ENCODE measurements around the gene ULK4.
"Not testable (repeated sequence)": the region's sequence is repeated elsewhere in the genome, so short reads cannot be mapped to it uniquely, and the experiment has no call there.

ULK4 gene

DNA sequence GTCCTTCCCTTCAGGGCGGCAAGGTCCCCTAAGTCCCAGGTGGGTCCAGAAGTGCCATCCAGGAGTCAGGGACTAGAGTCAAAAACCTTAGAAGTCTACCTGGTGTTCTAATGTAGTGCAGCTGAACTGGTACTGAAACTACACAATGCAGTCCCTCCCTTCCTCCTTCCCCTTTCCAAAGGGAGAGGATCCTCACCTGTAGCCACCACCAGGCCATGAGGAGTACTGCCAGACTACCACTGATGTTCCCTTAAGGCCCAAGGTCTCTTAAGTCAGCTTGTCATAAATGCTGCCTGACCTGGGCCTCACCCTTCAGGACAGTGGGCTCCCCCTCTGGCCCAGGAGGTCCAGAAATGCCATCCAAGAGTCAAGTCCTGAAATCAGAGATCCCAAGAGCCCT is 98.9 kb downstream of the ULK4 start:
- DNase-seq = no peak

DNA sequence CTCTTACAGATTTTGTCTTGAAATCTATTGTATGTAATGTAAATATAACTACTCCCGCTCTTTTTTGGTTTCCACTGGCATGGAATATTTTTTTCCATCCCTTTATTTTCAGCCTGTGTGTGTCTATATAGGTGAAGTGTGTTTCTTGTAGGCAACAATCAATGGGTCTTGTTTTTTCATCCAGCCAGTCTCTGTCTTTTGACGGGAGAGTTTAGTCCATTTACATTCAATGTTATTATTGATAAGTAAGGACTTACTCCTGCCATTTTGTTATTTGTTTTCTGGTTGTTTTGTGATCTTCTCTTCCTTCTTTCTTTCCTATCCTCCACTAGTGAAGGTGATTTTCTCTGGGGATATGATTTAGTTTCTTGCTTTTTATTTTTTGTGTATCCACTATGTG is 101.4 kb downstream of the ULK4 start:
- DNase-seq = not testable (repeated sequence)

DNA sequence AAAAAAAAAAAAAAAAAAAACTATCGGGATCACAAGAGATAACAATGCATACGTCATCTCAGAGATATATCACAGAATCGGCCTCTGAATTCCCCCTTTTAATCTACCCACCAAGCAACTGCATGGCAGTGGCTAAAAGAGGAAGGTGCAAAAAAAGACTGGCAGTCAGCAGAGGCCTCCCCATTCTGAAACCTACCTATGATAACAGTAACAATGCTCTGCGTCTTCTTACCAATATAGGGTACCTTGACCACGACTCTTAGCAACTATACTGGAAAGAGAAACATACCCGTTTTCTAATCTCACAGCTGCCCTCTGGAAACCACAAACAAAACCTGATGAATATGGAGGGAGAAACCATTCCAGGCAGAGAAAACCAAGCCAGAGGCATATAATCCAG is 106.9 kb downstream of the ULK4 start:
- no peak for DNase-seq

DNA sequence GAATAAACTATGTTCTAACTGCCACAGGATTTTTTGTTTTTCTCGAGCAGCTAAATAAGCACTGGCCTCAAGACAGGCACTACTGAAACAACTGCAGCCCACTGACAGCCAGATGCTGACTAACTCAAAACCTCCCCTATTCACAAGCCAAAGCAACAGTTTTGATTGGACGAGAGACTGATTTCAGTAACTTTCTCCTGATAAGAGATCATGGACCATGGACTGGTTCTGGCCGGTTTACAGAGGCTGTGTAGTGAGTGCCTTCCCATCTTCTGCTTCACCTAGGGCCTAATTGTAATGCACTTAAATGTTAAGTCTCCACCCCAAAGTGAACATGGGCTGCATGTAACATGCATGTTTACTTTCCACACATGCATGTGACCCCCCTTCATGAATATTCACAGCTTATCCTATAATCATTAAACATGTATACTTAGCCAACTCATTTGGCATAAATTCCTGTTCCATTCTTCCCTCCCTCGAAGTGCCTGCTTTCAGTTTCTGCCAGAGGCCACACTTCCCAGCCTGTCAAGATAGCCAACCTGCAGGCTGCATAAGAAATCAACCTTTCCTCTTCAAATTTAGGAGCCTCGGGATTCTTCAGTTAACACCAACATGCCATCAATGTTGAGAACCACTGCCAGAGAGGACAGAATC is 108.2 kb downstream of the ULK4 start:
- DNase-seq = no peak

DNA sequence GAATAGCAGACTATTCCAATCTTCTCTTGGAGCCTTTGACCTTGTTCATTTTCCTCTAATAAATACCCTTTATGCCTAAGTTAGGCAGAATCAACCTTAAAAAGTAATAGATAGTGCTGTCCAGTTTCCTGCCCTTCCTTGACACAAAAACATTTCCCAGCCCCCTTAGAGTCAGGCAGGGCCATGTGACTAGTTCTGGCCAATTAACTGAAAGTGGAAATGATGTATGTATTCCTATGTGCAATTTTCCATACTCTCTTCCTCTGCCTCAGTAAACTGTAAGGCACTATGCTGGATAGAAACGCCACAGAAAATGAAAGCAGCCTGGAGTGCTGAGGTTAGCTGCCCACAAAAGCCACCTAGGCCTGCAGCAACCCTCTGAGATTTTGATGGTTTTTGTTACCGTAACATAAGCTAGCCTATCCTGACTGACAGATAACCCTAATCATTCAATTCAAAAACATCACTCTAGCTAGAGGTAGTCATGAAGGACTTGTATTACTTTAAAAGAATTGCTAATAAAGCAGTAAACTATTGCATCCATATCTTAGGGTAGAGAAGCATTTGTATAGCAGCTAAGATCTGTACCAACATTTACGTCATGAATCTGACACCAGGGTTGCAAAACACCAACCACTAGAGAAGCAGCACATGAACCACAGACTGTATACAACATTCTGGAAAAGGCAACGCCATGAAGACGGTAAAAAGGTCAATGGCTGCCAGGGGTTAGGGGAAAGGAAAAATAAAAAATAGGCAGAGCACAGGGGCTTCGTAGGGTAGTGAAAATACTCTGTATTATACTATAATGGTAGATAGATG is 112.9 kb downstream of the ULK4 start:
- DNase-seq = no peak

DNA sequence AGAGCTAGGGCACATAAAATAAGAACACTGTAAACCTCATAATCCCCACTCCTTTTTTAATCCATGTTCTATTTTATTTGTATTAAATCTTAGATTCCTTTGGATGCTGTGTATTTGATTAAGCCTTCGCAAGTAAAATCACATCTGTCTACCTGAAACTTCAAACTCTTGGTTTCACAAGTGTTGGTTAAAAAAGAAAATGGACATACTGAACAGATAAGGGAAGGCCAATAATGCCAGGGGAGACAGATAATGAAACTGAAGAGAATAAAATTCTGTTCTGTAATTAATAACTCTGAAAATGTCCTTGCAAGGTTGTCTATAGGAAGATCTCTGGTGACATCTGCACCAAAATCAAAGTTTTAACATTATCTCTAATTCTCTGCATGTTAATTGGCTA is 114.2 kb downstream of the ULK4 start:
- no peak for DNase-seq

DNA sequence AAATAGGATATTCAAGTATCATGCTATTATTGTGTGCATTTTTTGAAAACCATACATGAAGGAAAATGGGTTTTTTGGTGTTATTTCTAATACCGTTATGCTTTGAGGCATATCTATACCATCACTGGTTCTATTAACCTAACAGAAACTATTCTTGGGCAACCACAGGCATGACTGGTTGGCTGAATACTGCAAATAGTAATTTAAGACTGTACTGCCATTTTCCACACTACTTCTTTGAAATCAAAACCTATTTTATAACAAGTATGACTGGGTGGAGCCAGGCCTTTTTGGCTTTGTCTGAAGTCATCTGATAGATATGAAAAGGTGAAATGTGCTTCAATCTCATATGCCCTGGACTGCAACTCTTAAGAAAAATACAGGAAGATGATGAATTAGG is 115.1 kb downstream of the ULK4 start:
- DNase-seq = no peak

DNA sequence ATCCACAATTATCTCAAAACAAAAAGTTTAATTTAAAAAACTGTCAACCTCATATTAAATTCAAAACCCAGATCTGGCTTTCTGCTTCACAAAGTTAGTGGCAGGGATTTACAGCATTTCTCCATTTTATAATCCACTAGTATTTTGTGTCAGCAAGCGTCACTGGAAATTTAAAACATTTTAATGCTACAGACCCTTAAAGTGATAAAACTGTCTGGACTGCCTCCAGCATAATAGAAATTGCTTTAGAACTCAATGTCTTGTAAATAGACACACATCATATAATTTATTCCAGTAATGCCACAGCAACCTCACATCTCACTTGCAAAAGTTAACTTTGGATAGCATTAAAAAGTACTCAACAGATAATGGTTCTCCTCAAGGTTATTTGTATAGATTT is 116.1 kb downstream of the ULK4 start:
- no peak for DNase-seq

DNA sequence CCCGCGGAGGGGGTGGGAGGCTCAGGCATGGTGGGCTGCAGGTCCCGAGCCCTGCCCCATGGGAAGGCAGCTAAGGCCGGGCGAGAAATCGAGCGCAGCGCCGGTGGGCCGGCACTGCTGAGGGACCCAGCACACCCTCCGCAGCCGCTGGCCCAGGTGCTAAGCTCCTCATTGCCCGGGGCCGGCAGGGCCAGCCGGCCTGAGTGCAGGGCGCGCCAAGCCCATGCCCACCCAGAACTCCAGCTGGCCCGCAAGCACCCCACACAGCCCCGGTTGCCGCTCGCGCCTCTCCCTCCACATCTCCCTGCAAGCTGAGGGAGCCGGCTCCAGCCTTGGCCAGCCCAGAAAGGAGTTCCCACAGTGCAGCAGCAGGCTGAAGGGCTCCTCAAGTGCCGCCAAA is 117.6 kb downstream of the ULK4 start:
- not testable (repeated sequence) for DNase-seq

DNA sequence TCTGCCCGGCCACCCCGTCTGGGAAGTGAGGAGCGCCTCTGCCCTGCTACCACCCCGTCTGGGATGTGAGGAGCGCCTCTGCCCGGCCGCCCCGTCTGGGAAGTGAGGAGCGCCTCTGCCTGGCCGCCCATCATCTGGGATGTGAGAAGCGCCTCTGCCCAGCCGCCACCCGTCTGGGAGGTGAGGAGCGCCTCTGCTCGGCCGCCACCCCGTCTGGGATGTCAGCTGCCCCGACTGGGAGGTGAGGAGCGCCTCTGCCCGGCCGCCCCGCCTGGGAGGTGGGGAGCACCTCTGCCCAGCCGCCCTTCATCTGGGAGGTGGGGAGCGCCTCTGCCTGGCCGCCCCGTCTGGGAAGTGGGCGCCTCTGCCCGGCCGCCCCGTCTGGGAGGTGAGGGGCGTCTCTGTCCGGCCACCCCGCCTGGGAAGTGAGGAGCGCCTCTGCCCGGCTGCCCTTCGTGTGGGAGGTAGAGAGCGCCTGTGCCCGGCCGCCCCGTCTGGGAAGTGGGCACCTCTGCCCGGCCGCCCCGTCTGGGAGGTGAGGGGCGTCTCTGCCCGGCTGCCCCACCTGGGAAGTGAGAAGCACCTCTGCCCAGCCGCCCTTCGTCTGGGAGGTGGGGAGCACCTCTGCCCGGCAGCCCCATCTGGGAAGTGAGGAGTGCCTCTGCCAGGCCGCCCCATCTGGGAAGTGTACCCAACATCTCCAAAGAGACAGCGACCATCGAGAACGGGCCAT is 120.8 kb downstream of the ULK4 start:
- not testable (repeated sequence) for DNase-seq

DNA sequence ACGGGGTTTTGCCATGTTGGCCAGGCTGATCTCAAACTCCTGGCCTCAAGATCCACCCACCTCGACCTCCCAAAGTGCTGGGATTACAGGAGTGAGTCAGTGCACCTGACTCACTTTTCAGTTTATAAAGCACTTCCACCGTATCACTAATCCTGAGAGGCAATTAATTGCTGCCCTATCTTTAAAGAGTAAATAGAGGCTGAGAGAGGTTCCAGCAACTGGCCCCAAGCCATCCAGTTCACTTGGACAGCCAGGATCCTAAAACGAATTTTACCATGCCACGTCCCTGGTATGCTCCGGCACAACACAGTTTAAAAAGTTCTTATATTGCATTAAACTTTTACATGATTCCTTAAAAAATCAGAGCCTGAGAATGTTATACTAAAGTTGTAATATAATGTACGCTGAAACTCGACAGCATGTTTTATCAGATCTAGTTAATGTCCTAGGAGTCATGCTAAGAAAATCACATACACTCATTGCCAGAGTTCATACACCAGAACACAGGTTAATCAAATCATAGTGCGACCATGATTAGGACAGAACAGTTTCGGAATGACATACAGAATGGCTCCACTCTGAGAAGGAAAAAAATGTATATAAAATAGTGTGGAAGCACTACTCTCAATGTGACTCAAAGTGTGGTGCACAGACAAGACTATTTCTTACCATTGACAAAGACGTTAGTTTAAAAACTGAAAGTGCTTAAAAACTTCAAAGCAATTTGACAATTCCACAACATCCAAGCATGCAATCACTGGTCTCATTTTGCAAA is 125.4 kb downstream of the ULK4 start:
- DNase-seq = no peak

DNA sequence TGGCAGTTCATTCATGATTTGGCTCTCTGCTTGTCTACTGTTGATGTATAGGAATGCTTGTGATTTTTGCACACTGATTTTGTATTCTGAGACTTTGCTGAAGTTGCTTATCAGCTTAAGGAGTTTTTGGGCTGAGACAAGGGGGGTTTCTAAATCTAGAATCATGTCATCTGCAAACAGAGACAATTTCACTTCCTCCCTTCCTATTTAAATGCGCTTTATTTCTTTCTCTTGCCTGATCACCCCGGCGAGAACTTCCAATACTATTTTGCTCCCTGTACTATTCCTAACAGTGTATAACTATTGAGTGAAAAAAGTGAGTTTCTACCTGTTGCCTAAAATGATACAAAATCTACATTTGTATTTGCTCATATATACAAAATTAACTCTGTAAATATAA is 128.3 kb downstream of the ULK4 start:
- no peak for DNase-seq

DNA sequence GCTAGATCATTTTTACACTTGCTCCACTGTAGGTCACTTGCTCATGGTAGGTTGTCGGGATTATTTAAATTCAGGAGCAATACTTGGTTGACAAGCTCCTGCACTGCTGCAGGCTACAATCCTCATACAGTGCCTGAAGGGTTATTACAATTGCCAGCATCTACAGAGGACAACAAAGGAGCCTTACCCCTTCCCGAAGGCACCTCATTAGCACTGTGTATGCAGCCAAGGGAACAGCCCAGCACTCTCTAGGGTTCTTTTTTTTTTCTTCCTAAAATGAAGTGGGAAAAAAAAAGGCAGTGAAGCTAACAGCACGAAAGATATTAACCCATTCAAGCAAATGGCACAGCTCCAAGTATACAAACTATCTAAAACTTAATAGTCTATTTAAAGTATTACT is 142.7 kb downstream of the ULK4 start:
- no peak for DNase-seq

DNA sequence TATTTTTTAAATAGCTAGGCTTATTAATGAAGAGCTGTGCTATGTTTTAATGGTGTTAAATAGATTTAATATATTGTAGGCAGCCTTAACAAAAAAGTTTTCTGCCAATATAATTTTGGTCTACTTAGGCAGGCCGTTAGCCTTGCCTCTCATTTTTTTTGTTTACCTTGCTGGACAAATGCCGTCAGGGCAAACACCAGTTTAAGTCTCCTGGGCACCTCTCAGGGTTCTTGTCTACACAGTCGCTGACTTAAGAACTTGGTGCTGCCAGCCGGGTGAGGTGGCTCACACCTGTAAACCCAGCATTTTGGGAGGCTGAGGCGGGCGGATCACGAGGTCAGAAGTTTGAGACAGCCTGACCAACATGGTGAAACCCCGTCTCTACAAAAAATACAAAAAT is 153.3 kb downstream of the ULK4 start:
- DNase-seq = no peak

DNA sequence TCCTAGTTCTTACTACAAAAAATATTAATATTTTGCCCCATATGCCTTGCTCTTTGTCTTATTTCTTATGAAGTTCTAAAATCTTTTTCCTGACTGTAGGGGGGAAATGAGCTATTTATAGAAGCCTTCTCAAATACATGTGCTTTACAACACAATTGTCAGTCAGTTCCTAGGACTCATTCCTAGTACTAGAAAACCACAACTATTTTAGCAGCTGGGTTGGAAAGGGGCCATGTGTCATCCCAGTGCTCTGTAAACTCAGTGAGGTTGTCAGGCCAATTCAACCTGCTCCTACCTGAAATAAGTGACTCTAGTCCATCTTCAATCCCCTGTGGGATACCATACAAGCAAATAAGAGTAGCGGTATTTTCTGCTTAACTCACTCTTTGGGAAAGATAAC is 153.8 kb downstream of the ULK4 start:
- no peak for DNase-seq

DNA sequence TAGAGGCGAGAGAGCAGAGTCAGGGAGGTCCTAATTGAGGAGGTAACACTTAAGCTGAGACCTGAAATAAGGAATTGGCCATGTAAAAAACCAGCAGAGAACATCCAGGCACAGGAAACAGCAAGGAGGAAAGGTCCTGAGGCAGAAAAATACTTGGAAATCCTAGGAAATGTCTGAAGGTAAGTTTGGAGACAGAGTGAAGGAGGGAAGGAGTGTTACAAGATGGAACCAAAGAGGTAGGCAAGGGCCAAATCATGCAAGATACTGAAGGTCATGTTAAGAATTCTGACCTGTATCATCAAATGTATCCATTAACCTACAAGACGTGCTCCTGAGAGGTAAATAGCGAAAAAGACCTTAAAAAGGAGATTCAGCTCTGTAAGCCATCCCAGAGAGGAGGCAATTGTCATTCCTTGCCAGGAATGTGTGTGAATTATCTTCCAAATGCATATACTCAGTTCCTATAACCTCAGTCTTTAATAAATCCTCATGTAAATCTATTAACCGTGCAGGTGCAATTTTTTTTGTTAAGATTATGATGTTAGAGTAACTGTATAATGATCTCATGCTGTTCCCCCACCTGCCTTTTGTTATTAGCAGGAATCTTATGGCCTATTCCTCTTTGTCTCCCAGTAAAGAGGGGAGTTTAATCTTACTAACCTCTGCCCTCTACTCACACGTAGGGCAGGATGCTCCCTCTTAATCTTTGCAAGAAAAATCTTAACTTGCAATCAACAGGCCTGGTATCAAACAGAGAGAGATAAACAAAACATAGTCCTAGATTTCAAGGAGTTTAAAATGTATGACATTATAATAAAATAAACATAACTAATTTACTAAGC is 166.9 kb downstream of the ULK4 start:
- no peak for DNase-seq

DNA sequence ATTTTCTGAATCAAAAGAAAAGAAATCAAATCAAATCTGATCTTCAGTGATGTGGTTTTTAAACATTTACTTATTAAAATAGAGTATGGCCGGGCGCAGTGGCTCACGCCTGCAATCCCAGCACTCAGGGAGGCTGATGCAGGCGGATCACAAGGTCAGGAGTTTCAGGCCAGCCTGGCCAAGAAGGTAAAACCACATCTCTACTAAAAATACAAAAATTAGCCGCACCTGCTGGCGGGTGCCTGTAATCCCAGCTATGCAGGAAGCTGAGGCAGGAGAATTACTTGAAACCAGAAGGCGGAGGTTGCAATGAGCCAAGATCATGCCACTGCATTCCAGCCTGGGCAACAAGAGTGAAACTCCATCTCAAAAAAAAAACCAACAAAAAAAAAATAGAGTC is 169.1 kb downstream of the ULK4 start:
- no peak for DNase-seq

DNA sequence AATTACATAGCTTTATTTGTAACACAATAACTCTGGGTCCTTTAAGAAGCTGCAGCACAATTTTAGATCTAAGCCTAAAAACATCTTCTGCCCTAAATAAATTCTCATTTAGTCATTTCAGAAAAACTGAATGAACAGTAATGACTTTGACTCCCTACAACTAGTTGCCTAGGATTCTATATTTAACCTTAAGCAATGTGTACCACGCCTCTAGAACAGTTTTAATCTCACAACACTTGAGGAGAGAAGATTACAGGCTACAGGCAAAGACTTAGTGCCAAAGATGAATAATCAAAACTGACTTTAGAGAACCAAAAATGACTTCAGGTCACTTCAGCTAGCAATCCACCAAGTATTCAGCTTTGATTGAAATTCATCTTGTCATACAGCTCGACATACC is 192.8 kb downstream of the ULK4 start:
- no peak for DNase-seq

DNA sequence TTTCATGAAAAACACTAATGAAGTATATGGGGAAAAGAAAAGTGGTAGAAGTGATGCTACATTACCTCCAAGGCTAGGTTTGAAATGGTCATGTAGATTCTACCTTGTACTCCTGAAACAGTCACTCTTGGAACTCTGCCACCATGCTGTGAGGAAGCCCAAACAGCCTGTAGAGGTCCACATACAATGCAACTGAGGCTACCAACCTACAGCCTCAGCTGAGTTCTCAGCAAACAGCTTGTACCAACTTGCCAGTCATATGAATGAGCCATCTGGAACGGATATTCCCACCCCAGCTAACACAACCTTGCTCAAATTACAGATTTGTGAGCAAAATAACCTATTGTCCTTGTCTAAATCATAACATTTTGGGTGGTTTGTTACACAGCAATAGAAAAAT is 193.5 kb downstream of the ULK4 start:
- no peak for DNase-seq

DNA sequence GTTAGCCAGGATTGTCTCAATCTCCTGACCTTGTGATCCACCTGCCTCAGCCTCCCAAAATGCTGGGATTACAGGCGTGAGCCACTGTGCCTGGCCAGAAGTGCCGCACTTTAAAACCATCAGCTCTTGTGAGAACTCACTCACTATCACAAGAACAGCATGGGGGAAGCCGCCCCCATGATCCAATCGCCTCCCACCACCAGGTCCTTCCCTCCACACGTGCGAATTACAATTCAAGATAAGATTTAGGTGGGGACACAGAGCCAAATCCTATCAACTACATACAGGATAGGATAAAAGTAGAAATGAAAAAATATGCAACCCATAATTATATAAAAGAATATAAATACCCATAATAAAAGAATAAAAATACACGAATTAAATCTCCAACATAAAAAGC is 199.0 kb downstream of the ULK4 start:
- not testable (repeated sequence) for DNase-seq

DNA sequence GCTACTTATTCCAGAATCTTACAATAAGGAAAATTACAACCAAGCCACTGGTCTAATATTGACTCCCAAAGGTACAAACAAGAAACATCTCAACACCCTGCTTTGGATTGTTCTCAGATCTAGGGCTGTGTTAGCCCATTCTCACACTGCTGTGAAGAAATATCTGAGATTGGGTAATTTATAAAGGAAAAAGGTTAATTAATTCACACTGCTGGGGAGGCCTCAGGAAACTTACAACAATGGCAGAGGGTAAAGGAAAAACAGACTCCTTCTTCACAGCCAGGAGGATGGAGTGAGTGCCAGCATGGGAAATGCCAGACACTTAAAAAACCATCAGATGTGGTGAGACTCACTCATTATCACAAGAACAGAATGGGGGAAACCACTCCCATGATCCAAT is 208.3 kb downstream of the ULK4 start:
- DNase-seq = no peak

DNA sequence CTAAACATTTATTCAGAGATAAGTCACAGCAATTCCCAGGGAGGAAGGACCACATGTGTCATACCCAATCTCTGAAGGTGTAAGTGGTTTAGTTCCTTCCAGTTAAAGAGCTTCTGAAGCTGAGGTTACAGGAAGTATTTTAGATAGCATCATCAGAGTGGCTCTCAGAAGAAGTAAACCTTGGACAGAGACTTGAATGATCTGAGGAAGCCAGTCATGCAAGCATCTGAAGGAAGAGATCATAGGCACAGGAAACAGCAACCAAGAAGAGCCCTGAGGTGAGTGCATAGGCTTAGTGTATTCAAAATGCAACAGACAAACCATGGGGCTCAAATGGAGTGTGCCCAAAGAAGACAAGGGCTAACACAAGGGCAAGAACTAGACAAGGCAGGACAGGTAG is 210.3 kb downstream of the ULK4 start:
- no peak for DNase-seq

Data from NCI-H1092 (cell line).